ENCODE measurements around the gene PRR3. TPM values are rescaled to one million over a fixed set of nuclear protein-coding genes. Genes with fewer than 3 reads are reported as not detected.

Gene PRR3
- total RNA-seq, 1 experiment from 2014 or later, result 16.5 TPM

- Histone ChIP-seq H3K4me1 (ENCODE audit: control insufficient read depth, insufficient read depth, low read length) (no peaks in the 10 kb centered on the region), H3K27me3 (ENCODE audit: control insufficient read depth, insufficient read depth, low read length) (no peaks in the 10 kb centered on the region), H3K9me3 (ENCODE audit: control insufficient read depth, insufficient read depth, low read depth, low read length) (no peaks in the 10 kb centered on the region), H3K4me3 (ENCODE audit: low read depth in 2 of 2, low read length in 2 of 2) (no peak overlapping the region), H3K36me3 (ENCODE audit: control insufficient read depth, insufficient read depth, low read length) (peaks cover 3% of the 10 kb centered on the region), H3K27ac (ENCODE audit: low read length) (no peak overlapping the region)
- ATAC-seq, result no peak
- TF ChIP-seq POLR2AphosphoS5 (IDR thresholded peaks at IDR 0.05; ENCODE audit: low read depth, low read length) (0 out of 2 replicates have a peak, but pooled peaks have one; percentile 25), REST (IDR thresholded peaks at IDR 0.05; ENCODE audit: insufficient read depth in 1 of 2, low read depth in 2 of 2, low read length in 1 of 2) (no peak)
- CTCF ChIA-PET, result no interaction called here
- intact Hi-C loops (cut with micrococcal nuclease; ENCODE audit: unreplicated experiment) (no loop called here), in situ Hi-C loops (cut with HindIII; ENCODE audit: low pct_unique_long_range_greater_than_20kb, low sequenced_read_pairs) (no loop called here)
- DNase-seq (ENCODE audit: low read depth, low spot score), result no peak
- POLR2A ChIA-PET, result no interaction called here
- BruUV-seq (replicated peaks), result no TSS peak
These were observed 7.0 kb downstream of the PRR3 start for GRCh38 chr6:30564114-30564513.

- intact Hi-C loops (cut with micrococcal nuclease; ENCODE audit: unreplicated experiment), result no loop called here
- ChIA-PET CTCF (interaction anchor here (0.6 kb wide), 1 partner anchor 912 kb away, joined by 3 read pairs; no protein-coding TSS in a partner anchor), POLR2A (interaction anchor here (0.7 to 1.8 kb wide), 2 partner anchors 8 to 95 kb away, joined by 3 to 6 read pairs; partner anchors contain the start of gene PRR3)
- BruUV-seq (replicated peaks), result no TSS peak
- Histone ChIP-seq H3K9me3 (ENCODE audit: control insufficient read depth, insufficient read depth, low read depth, low read length) (no peaks in the 10 kb centered on the region), H3K36me3 (ENCODE audit: control insufficient read depth, insufficient read depth, low read length) (peaks cover 3% of the 10 kb centered on the region), H3K27me3 (ENCODE audit: control insufficient read depth, insufficient read depth, low read length) (no peaks in the 10 kb centered on the region), H3K4me3 (ENCODE audit: low read depth in 2 of 2, low read length in 2 of 2) (no peak overlapping the region), H3K27ac (ENCODE audit: low read length) (no peak overlapping the region), H3K4me1 (ENCODE audit: control insufficient read depth, insufficient read depth, low read length) (0 out of 2 replicates have a peak, but pooled peaks cover 8% of the 10 kb centered on the region)
- ATAC-seq, result no peak
- no peak for DNase-seq (ENCODE audit: low read depth, low spot score)
- in situ Hi-C loops (cut with HindIII; ENCODE audit: low pct_unique_long_range_greater_than_20kb, low sequenced_read_pairs), result no loop called here
- TF ChIP-seq SIN3A (IDR thresholded peaks at IDR 0.05; ENCODE audit: borderline replicate concordance, insufficient read depth, low read depth, low read length) (no peak), CTCF (IDR thresholded peaks at IDR 0.05) (no peak), POLR2AphosphoS5 (IDR thresholded peaks at IDR 0.05; ENCODE audit: low read depth, low read length) (no peak), TCF7L2 (IDR thresholded peaks at IDR 0.05; ENCODE audit: low read depth, low read length) (no peak), REST (IDR thresholded peaks at IDR 0.05; ENCODE audit: insufficient read depth in 1 of 2, low read depth in 2 of 2, low read length in 1 of 2) (no peak)
These were observed 8.7 kb downstream of the PRR3 start for GRCh38 chr6:30565772-30566171.

Measured in Panc1 (cell line).